Ectodermal cell (in vitro differentiated cells): ENCODE results near the gene MMS22L.

Experiments used
- H3K27ac ChIP-seq: 2 replicates; pipeline ENCODE4 v1.7.0; 2013; ENCODE audit warnings: mild to moderate bottlenecking, low read depth, low read length; ENCODE audit not compliant: insufficient read depth, poor library complexity, severe bottlenecking
- H3K27me3 ChIP-seq: 2 replicates; pipeline ENCODE4 v1.7.0; 2013; ENCODE audit warnings: mild to moderate bottlenecking, low read length; ENCODE audit not compliant: insufficient read depth, control insufficient read depth, poor library complexity, severe bottlenecking
- H3K36me3 ChIP-seq: one replicate; pipeline ENCODE4 v1.7.0; 2013; ENCODE audit warnings: low read length; ENCODE audit not compliant: control insufficient read depth, insufficient read depth
- H3K4me1 ChIP-seq: one replicate; pipeline ENCODE4 v1.7.0; 2013; ENCODE audit warnings: low read length; ENCODE audit not compliant: control insufficient read depth, insufficient read depth
- H3K4me3 ChIP-seq: 2 replicates; pipeline ENCODE4 v1.7.0; 2013; ENCODE audit warnings: low read depth, low read length, control low read depth; ENCODE audit not compliant: insufficient read depth
- H3K9me3 ChIP-seq: 2 replicates; pipeline ENCODE4 v1.7.0; 2013; ENCODE audit warnings: mild to moderate bottlenecking, low read length, moderate library complexity; ENCODE audit not compliant: control insufficient read depth
- WGBS, 2 experiments: methylation state at CpG; one replicate each; pipeline ENCODE4 v1.1.7; 2013; ENCODE audit warnings: missing lambda C conversion rate in 2 of 2; 5-methylcytosine and 5-hydroxymethylcytosine counted together

MMS22L gene

DNA sequence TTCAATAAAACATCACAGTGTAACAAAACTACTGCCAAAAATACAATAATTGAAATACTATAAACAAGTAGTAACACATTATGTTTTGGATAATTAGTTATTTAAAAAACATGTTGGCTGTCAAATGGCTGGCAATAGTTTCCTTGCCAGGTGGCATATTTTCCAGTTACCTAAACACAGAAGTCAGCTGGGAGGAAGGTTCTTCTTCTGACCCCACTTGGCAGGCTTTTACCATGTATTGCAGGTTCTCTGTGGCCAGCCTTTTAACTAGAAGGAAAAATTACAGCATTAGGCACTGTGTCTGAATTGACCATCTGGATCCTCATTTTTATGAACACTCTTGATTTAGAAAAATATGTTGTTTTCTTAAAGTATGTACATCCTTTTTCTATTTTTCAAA, 131.4 kb downstream of the MMS22L start:
- Histone ChIP-seq H3K4me3 (no peak overlapping the region), H3K27me3 (no peaks in the 10 kb centered on the region), H3K27ac (no peak overlapping the region), H3K9me3 (no peaks in the 10 kb centered on the region), H3K36me3 (peaks cover 9% of the 10 kb centered on the region), H3K4me1 (no peaks in the 10 kb centered on the region)

DNA sequence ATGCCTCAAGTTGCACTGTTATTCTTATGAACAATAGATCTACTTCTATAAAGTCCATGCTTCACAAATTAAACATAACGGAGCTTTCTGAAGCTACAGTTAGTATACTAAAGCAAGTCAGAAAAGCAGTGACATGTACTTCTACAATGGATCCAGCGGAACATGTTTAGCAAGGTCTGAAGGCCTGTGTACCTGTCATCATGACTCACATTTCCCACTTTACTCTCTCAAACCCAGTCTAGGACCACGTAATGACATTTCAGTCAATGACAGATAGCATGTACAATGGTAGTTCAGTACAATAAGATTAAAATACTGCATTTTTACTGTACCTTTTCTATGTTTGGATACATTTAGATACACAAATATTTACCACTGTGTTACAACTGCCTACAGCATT, 132.1 kb downstream of the MMS22L start:
- no peak overlapping the region for H3K27ac ChIP-seq
- no peaks in the 10 kb centered on the region for H3K27me3 ChIP-seq
- H3K4me1 ChIP-seq, result no peaks in the 10 kb centered on the region
- H3K36me3 ChIP-seq, result peaks cover 7% of the 10 kb centered on the region
- WGBS, 2 experiments, result 94% methylated on average over 3 of the region's 3 CpGs
- no peaks in the 10 kb centered on the region for H3K9me3 ChIP-seq
- H3K4me3 ChIP-seq, result no peak overlapping the region

DNA sequence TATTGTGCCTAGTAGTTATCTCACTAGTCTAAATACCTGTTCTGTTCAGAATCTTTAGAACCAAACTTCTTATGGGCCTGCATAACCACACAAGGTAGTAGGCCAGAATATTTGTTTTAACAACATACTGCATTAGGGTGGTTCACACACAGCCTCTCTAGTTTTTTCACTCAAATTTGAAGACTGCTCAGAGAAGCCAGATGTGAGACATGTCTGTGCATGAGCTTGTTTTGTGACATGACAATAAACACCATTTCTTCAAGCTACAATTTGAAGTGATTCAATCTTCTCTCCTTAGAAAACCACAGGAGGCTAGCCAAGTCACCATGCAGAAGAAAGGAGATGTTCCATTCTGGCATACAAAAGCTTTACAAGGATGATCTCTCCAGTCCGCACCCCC, 135.6 kb downstream of the MMS22L start:
- Histone ChIP-seq H3K4me3 (no peak overlapping the region), H3K36me3 (peaks cover 7% of the 10 kb centered on the region), H3K9me3 (no peaks in the 10 kb centered on the region), H3K4me1 (no peaks in the 10 kb centered on the region), H3K27me3 (no peaks in the 10 kb centered on the region), H3K27ac (no peak overlapping the region)
- WGBS, 2 experiments, result 100% methylated on average over 1 of the region's 1 CpG; no CpG with 5 or more reads in 1 of the 2 experiments

DNA sequence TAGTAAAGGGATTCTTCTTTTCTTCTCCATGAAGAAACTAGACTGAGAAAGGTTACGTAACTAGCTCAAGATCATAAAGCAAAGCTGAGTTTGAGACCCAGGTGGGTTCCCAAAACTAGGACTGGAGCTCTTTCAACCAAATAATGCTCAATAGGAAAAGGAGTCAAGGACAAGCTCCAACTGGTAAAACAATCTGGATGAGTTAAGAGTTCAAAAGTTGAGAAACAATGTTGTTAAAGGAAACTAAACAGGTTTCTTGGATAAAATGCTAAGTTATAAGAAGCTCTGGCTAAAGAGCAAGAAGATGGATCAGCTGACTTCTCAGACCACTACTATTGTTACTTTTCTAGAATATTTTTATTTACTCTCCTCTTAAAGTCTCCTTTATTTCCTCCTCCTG, 137.3 kb downstream of the MMS22L start:
- H3K4me1 ChIP-seq, result no peaks in the 10 kb centered on the region
- no peaks in the 10 kb centered on the region for H3K9me3 ChIP-seq
- H3K36me3 ChIP-seq, result peaks cover 3% of the 10 kb centered on the region
- H3K27me3 ChIP-seq, result no peaks in the 10 kb centered on the region
- H3K4me3 ChIP-seq, result no peak overlapping the region
- no peak overlapping the region for H3K27ac ChIP-seq
- WGBS, 2 experiments, result 90% methylated on average over 1 of the region's 1 CpG

DNA sequence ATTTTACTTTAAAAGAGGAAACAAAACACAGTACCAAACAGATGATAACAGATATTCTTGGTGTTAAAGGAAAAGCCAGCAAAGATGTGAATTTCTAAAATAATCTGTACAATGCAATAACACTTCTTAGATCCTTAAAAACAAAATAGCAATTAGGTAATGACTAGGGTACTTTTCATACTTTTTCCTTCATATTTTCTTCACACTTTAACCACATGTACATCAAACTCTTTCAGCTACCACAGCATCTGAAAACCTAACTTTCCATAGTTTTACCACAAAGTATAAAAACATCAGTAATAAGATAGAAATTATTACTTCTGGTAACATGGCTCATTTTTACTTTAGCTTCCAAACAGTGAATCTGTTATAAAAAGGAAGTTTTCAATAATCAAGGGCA, 141.3 kb downstream of the MMS22L start:
- no peak overlapping the region for H3K4me3 ChIP-seq
- no peaks in the 10 kb centered on the region for H3K4me1 ChIP-seq
- no peak overlapping the region for H3K27ac ChIP-seq
- no peaks in the 10 kb centered on the region for H3K27me3 ChIP-seq
- no peaks in the 10 kb centered on the region for H3K9me3 ChIP-seq
- no peaks in the 10 kb centered on the region for H3K36me3 ChIP-seq

DNA sequence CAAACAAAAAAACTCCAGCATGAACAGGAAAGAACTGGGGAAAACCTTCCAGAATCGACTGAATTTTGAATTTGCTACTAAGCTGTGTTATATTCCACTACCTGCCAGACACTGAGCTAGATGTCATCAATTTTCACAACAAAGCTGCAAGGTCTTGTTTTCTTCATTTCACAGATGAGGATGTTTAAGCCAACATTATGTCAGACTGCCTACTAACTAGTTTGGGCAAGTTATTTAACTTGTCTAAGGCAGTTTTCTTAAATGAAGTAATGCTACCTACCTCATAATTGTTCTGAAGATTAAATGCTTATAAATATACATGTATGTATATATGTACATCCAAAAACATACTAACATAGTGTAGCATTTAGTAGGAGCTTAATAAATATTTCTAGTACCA, 144.4 kb downstream of the MMS22L start:
- no peaks in the 10 kb centered on the region for H3K9me3 ChIP-seq
- H3K4me3 ChIP-seq, result no peak overlapping the region
- H3K27ac ChIP-seq, result no peak overlapping the region
- H3K27me3 ChIP-seq, result no peaks in the 10 kb centered on the region
- H3K4me1 ChIP-seq, result no peaks in the 10 kb centered on the region
- WGBS, 2 experiments, result 88 to 98% methylated on average over 1 of the region's 1 CpG
- H3K36me3 ChIP-seq, result no peaks in the 10 kb centered on the region

DNA sequence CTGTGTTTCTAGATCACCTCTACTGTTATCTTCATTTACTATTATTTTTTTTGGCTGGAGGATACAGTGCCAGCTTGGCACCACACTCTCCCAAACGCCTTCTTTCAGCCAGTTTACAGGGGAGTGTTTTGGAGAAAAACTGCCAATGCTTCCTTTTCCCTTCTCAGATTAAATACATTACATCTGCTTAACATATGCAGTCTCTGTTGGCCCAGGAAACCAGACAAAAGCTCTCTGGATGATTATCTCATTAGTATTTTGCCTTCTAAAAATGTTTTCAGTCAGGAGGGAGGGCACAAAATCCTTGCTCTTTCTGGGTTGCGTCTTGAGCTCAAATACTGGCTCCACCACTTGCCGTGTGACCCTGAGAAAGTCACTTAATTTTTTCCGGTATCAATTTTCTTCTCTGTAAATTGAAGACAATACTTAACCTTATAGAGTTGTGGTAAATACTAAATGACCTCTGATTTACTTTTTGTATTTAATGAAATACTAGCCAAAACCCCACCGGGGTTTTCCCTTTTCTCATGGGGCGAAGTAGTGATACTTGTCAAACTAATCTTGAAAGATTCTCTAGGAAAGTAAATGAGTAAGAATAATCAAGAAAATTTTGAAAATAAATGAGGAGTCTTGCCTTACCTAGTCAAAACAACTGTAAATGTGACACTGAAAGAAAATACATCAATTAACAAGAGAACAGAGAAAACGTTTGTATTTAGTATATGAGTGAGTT, 146.2 kb downstream of the MMS22L start:
- H3K36me3 ChIP-seq, result no peaks in the 10 kb centered on the region
- H3K4me3 ChIP-seq, result no peak overlapping the region
- no peaks in the 10 kb centered on the region for H3K9me3 ChIP-seq
- WGBS, 2 experiments, result 90 to 97% methylated on average over 4 to 6 of the region's 7 CpGs
- H3K27me3 ChIP-seq, result no peaks in the 10 kb centered on the region
- H3K27ac ChIP-seq, result no peak overlapping the region
- no peaks in the 10 kb centered on the region for H3K4me1 ChIP-seq

DNA sequence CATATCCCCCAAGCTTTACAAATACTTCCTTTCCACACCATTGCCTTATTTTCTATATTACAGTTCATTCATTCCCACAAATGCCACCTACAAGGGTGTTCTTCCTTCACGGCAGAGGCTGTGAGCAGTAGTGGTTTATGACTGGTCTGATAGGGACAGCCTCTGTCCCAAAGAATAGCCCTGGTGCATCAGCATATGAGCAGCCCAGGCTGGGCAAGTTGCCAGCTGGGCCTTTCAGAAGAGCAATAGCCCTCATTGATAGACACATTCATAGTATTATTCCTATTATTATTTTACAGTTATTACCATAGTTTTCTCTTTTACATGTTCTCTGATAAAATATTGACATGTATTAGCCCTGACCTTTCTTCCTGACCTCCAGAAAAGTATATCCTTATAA, 149.9 kb downstream of the MMS22L start:
- no peaks in the 10 kb centered on the region for H3K9me3 ChIP-seq
- WGBS, 2 experiments, result 82 to 100% methylated on average over 1 of the region's 1 CpG

DNA sequence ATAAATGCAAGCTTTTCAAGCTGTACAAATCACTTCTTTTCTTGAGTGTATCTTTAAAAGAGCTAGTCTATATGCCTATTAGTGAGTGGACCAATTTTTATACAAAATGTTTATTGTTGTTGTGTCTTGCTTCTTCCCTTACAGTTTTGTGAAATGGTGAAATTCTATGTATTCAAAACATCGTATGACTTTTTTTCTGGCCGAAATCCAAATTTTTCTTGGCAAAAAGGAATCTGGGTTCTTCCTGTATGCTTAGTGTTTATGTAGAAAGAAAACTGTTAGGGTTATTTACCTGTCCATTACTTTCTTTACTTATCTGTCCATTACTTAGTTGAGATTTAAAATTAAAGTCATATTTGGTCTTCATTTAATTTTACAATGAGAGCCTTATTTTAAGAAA, 153.9 kb downstream of the MMS22L start:
- H3K36me3 ChIP-seq, result no peaks in the 10 kb centered on the region
- H3K4me1 ChIP-seq, result no peaks in the 10 kb centered on the region
- no peak overlapping the region for H3K4me3 ChIP-seq
- H3K27me3 ChIP-seq, result no peaks in the 10 kb centered on the region
- WGBS, 2 experiments, result 80 to 90% methylated on average over 2 of the region's 2 CpGs
- H3K27ac ChIP-seq, result no peak overlapping the region
- no peaks in the 10 kb centered on the region for H3K9me3 ChIP-seq

More for the DNA sequence above, 149.9 kb downstream of the MMS22L start:
- Histone ChIP-seq H3K27ac (no peak overlapping the region), H3K4me1 (no peaks in the 10 kb centered on the region), H3K36me3 (no peaks in the 10 kb centered on the region), H3K27me3 (no peaks in the 10 kb centered on the region), H3K4me3 (no peak overlapping the region)

DNA sequence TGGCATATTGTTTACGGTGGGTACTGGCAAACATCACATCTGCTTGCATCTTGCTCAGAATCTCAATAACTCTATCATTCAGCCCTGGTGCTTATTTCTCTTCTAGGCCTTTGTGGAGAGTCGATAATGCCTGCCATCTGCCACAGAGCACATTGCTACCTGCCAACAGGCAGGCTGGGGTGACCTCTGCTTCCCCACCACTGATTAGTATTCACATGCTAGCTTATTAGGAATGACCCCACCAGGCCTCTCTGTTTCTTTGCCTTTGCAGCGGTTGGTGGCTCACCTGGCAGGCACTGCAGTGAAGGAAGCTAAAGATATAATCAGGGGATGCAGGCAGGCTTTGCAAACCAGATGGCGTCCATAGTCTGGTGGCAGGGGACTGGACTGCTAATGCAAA, 154.5 kb downstream of the MMS22L start:
- Histone ChIP-seq H3K4me1 (no peaks in the 10 kb centered on the region), H3K9me3 (no peaks in the 10 kb centered on the region), H3K27me3 (no peaks in the 10 kb centered on the region), H3K36me3 (no peaks in the 10 kb centered on the region), H3K4me3 (no peak overlapping the region), H3K27ac (no peak overlapping the region)
- WGBS, 2 experiments, result 80 to 84% methylated on average over 4 of the region's 4 CpGs

DNA sequence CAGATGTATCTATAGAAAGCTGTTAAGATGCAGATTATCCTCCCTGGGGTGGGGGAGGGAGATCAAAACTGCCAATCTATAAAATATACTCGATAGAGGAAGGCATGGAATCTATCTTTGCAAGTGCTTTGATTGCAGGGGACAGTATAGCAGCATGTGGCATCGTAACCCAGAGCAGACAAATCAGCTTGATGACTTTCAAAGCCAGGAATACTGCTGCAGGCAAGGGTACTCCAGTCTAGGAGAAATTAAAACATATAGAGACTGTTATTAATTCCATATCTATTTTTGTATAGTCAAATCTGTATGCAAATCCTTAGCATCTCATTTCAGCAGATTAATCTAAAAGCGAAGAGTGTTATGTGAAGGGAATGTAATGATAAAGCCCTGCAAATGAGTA, 159.4 kb downstream of the MMS22L start:
- WGBS, 2 experiments, result 95 to 97% methylated on average over 3 of the region's 3 CpGs
- H3K27ac ChIP-seq, result no peak overlapping the region
- no peak overlapping the region for H3K4me3 ChIP-seq
- no peaks in the 10 kb centered on the region for H3K36me3 ChIP-seq
- no peaks in the 10 kb centered on the region for H3K27me3 ChIP-seq
- no peaks in the 10 kb centered on the region for H3K9me3 ChIP-seq
- H3K4me1 ChIP-seq, result no peaks in the 10 kb centered on the region
